ENCODE results near the gene SPG11.
"Not testable (repeated sequence)": the region's sequence is repeated elsewhere in the genome, so short reads cannot be mapped to it uniquely, and the experiment has no call there.

SPG11 gene

DNA sequence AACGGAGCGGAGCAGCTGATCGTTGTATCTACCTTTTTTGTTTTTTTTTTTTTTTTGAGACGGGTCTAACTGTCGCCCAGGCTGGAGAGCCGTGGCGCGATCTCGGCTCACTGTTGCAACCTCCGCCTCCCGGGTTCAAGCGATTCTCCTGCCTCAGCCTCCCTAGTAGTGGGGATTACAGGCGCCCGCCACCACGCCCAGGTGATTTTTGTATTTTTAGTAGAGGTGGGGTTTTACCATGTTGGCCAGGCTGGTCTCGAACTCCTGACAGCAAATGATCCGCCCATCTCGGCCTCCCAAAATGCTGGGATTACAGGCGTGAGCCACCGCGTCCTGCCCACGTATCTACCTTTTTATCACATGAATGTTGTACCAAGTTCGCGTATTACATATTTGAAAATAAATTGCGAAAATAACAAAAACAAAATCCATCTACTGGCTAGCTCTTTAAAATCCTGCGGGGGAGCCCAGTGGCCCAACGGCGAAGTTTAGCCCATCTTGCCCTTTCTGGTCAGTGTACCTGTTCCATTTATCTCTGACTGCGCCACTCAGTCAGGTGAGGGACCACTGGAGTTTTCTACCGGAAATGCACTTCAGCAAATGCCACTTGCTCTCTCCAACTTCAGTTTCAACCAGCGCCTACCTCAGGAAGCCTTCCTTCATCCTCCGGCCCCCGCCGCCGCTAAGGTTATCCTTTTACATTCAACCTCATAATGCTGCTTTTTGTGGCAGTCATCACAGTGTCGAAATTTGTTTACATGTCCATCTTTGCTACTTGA lies 127.8 kb downstream of the SPG11 start:
- Histone ChIP-seq H3K36me3 (ENCODE audit: insufficient read depth, low read length) (peaks cover 13% of the 10 kb centered on the region), H3K9me3 (ENCODE audit: low read length) (no peaks in the 10 kb centered on the region)

DNA sequence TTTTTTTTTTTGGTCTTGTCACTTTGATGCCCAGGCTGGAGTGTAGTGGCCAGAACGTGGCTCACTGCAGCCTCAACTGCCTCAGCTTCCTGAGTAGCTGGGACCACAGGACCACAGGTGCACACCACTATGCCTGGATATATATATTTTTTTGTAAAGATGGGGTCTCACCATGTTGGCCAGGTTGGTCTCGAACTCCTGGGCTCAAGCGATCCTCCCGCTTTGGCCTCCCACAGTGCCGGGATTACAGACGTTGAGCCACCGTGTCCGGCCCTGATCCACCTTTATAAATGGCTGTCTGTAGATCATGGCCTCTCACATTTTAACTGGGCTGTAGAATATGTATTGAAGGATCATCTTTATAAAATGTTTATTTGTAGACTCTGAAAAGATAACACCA lies 128.4 kb downstream of the SPG11 start:
- Histone ChIP-seq H3K36me3 (ENCODE audit: insufficient read depth, low read length) (peaks cover 13% of the 10 kb centered on the region), H3K4me1 (ENCODE audit: insufficient read depth, low read length) (peaks cover 15% of the 10 kb centered on the region), H2AFZ (ENCODE audit: low read depth, low read length) (no peak overlapping the region), H3K27me3 (ENCODE audit: insufficient read depth, low read length) (no peaks in the 10 kb centered on the region), H3K9me3 (ENCODE audit: low read length) (no peaks in the 10 kb centered on the region), H3K4me3 (ENCODE audit: low read length) (peak overlapping the region; percentile 97)

More for the DNA sequence above, 127.8 kb downstream of the SPG11 start:
- H3K4me1 ChIP-seq (ENCODE audit: insufficient read depth, low read length): peaks cover 15% of the 10 kb centered on the region
- peak overlapping the region; percentile 73 for H2AFZ ChIP-seq (ENCODE audit: low read depth, low read length)
- H3K27me3 ChIP-seq (ENCODE audit: insufficient read depth, low read length): no peaks in the 10 kb centered on the region
- peak overlapping the region; percentile 97 for H3K4me3 ChIP-seq (ENCODE audit: low read length)

DNA sequence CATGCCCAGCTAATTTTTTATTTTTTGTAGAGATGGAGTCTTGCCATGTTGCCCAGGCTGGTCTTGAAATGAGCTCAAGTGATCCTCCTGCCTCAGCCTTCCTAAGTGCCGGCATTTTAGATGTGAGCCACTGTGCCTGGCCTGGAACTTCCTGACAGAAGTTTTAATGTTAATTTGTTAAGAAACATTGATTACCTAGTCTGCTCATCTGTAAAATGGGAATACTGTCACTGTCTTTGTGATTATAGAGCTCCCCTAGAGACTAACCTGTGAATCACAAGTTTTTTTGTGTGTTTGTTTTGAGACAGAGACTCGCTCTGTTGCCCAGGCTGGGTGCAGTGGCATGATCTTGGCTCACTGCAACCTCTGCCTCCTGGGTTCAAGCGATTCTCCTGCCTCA lies 130.8 kb downstream of the SPG11 start:
- H3K4me3 ChIP-seq (ENCODE audit: low read length): no peak overlapping the region
- H3K9me3 ChIP-seq (ENCODE audit: low read length): no peaks in the 10 kb centered on the region
- peaks cover 6% of the 10 kb centered on the region for H3K4me1 ChIP-seq (ENCODE audit: insufficient read depth, low read length)
- no peak overlapping the region for H2AFZ ChIP-seq (ENCODE audit: low read depth, low read length)
- peaks cover 3% of the 10 kb centered on the region for H3K36me3 ChIP-seq (ENCODE audit: insufficient read depth, low read length)
- H3K27me3 ChIP-seq (ENCODE audit: insufficient read depth, low read length): no peaks in the 10 kb centered on the region

DNA sequence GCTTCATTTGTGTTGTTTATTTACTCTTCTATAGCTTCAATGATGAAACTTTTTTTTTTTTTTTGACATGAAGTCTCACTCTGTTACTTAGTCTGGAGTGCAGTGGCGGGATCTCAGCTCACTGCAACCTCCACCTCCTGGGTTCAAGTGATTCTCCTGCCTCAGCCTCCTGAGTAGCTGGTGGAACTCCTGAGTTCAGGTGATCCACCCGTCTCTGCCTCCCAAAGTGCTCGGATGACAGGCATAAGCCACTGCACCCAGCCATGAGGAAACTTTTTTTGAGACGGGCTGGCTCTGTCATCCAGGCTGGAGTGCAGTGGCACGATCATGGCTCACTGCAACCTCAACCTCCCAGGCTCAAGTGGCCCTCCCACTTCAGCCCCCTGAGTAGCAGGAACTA lies 131.2 kb downstream of the SPG11 start:
- H3K27me3 ChIP-seq (ENCODE audit: insufficient read depth, low read length); H3K4me1 ChIP-seq (ENCODE audit: insufficient read depth, low read length); H3K4me3 ChIP-seq (ENCODE audit: low read length); H3K36me3 ChIP-seq (ENCODE audit: insufficient read depth, low read length); H2AFZ ChIP-seq (ENCODE audit: low read depth, low read length); H3K9me3 ChIP-seq (ENCODE audit: low read length): not testable (repeated sequence)

DNA sequence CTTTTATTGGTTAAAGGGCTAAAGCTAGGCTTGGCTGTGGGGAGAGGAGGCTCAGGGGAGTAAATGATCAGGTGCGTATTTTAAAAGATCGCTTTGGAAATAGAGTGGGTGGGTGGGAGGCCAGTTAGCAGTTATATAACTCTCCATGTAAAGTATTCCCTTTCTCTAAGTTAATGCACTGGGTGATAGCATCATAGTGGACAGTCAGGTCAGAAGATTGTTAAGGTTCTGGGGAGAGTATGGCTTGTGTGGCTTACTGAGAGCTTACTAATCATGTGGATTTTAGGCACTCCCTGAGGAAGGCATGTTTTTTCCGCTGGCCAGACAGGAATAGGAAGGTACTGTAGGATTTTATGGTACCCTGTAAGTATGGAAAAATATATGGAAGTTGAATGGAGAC lies 132.8 kb downstream of the SPG11 start:
- H3K4me1 ChIP-seq (ENCODE audit: insufficient read depth, low read length): peaks cover 2% of the 10 kb centered on the region
- no peaks in the 10 kb centered on the region for H3K9me3 ChIP-seq (ENCODE audit: low read length)
- peaks cover 13% of the 10 kb centered on the region for H3K36me3 ChIP-seq (ENCODE audit: insufficient read depth, low read length)
- H2AFZ ChIP-seq (ENCODE audit: low read depth, low read length): no peak overlapping the region
- no peak overlapping the region for H3K4me3 ChIP-seq (ENCODE audit: low read length)
- no peaks in the 10 kb centered on the region for H3K27me3 ChIP-seq (ENCODE audit: insufficient read depth, low read length)

DNA sequence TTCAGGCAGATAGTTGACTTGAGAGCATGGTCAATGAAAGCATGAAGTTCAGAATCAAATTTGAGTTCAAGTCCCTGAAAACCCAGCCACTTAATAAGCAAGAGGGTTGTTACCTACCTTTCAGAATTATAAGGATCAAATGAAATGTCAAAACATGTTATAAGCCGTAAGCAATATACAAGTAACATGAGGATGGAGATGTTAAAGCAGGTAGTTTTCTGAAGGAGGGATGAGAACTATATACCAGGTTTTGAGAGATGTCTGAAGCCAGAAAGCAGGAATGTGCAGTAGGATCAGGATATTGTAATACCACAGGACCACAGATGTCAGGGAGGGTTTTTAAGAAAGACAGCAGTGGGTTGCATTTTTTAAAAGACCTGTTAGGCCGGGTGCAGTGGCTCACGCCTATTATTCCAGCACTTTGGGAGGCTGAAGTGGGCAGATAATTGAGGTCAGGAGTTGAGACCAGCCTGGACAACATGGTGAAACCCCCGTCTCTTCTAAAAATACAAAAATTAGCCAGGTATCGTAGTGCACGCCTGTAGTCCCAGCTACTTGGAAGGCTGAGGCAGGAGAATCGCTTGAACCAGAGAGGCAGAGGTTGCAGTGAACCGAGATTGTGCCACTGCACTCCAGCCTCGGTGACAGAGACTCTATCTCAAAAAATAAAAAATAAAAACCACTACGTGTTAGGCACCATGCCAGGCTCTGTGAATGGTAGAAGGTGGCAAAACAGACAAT lies 133.4 kb downstream of the SPG11 start:
- Histone ChIP-seq H3K36me3 (ENCODE audit: insufficient read depth, low read length) (peaks cover 15% of the 10 kb centered on the region), H3K27me3 (ENCODE audit: insufficient read depth, low read length) (no peaks in the 10 kb centered on the region), H2AFZ (ENCODE audit: low read depth, low read length) (no peak overlapping the region), H3K4me3 (ENCODE audit: low read length) (no peak overlapping the region), H3K4me1 (ENCODE audit: insufficient read depth, low read length) (no peaks in the 10 kb centered on the region), H3K9me3 (ENCODE audit: low read length) (no peaks in the 10 kb centered on the region)

DNA sequence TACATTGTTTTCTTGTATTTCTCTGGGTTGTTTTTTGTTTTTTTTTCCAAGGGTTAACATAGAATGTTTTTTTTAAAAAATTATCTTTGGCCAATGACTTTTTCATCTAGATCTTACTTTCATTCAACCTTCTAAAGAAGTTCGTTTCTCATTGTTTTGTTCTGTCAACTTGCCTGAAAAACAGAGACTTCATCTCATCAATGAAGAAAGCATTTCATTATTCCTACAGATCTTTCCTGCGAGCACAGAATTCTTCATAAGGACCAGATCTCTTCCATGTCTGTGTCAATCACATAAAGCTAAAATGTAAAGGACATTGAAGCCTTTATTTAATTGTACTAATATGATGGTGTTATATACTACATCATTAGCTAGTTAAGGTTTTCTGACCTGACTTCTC lies 136.2 kb downstream of the SPG11 start:
- H3K9me3 ChIP-seq (ENCODE audit: low read length): no peaks in the 10 kb centered on the region
- H3K4me3 ChIP-seq (ENCODE audit: low read length): no peak overlapping the region
- no peaks in the 10 kb centered on the region for H3K4me1 ChIP-seq (ENCODE audit: insufficient read depth, low read length)
- H3K27me3 ChIP-seq (ENCODE audit: insufficient read depth, low read length): no peaks in the 10 kb centered on the region
- no peak overlapping the region for H2AFZ ChIP-seq (ENCODE audit: low read depth, low read length)
- peaks cover 27% of the 10 kb centered on the region for H3K36me3 ChIP-seq (ENCODE audit: insufficient read depth, low read length)

DNA sequence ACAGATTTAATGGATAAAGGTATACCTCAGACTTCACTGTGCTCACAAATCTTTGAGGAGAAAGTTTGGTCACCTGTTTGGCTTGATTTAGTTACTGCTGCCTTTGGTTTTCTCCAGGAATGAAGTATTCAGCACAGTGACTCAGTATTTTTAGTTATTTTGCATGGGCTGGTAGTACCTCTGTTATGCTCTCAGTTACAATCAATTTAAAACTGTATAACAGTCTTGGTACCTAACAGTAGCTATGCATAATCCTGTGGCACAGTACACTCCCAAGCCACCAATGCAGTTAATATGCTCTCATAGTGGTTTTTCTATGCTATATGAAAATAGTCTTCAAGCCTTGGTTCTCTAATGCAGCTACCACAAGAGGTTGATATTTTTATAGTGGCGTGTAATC lies 138.4 kb downstream of the SPG11 start:
- H3K9me3 ChIP-seq (ENCODE audit: low read length): no peaks in the 10 kb centered on the region
- no peaks in the 10 kb centered on the region for H3K4me1 ChIP-seq (ENCODE audit: insufficient read depth, low read length)
- H3K36me3 ChIP-seq (ENCODE audit: insufficient read depth, low read length): peaks cover 42% of the 10 kb centered on the region
- no peak overlapping the region for H2AFZ ChIP-seq (ENCODE audit: low read depth, low read length)
- no peaks in the 10 kb centered on the region for H3K27me3 ChIP-seq (ENCODE audit: insufficient read depth, low read length)
- H3K4me3 ChIP-seq (ENCODE audit: low read length): no peak overlapping the region

DNA sequence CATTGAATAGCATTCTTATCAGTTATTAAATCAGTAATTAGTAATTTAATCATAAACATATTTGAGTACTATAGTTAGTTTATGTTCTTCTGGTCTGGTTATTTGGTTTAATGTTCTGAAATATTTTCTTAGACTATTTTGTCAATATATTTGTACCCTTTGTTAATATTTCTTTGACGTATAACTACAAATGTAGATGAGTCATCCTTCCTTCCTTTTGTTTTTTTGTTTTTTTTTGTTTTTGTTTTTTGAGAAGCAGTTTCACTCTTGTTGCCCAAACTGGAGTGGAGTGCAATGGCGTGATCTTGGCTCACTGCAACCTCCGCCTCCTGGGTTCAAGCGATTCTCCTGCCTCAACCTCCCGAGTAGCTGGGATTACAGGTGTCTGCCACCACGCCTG lies 143.9 kb downstream of the SPG11 start:
- no peaks in the 10 kb centered on the region for H3K9me3 ChIP-seq (ENCODE audit: low read length)
- no peak overlapping the region for H3K4me3 ChIP-seq (ENCODE audit: low read length)
- H3K4me1 ChIP-seq (ENCODE audit: insufficient read depth, low read length): no peaks in the 10 kb centered on the region

DNA sequence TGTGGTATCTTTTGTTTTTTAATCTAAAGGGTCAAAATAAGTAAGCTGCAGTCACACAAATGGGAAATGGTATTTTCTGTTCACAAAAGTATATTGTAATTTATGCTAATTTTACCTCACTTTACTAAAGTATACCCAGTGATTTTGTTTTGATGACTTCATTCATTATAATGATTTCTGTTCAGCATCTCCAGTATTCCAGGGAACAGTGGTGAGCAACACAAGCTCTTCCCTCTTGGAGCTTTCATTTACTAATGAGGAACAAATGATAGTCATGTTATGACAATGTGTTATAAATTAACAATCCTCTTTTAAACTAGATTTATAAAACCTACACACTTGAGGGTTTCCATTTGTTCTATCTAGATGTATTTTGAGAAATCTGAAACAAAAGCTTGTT lies 147.0 kb downstream of the SPG11 start:
- Histone ChIP-seq H3K9me3 (ENCODE audit: low read length) (no peaks in the 10 kb centered on the region), H3K4me3 (ENCODE audit: low read length) (no peak overlapping the region), H2AFZ (ENCODE audit: low read depth, low read length) (no peak overlapping the region), H3K27me3 (ENCODE audit: insufficient read depth, low read length) (no peaks in the 10 kb centered on the region), H3K4me1 (ENCODE audit: insufficient read depth, low read length) (no peaks in the 10 kb centered on the region), H3K36me3 (ENCODE audit: insufficient read depth, low read length) (peaks cover 38% of the 10 kb centered on the region)

More for the DNA sequence above, 143.9 kb downstream of the SPG11 start:
- Histone ChIP-seq H2AFZ (ENCODE audit: low read depth, low read length) (no peak overlapping the region), H3K27me3 (ENCODE audit: insufficient read depth, low read length) (no peaks in the 10 kb centered on the region), H3K36me3 (ENCODE audit: insufficient read depth, low read length) (peaks cover 48% of the 10 kb centered on the region)
